Measurements from ENCODE around the gene PPFIA2.

DNA sequence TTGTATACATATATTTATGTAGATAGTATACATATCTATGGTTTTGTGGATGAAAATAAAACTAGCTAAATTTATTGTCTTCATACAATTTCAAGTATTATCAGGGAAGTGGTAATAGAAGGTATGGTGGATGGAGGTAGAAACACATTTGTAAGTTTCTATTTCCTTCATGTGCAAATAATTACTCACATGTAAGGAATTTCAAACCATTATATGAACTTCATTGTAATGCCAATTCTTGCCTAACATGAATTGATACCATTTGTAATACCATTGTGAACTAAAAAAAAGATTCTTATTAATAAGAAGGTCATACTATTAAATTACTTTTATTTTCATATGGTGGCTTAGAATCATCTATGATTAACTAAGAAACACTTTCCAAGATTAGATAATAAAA, 20.1 kb upstream of the PPFIA2 start:
- TF ChIP-seq, protein P1, sequence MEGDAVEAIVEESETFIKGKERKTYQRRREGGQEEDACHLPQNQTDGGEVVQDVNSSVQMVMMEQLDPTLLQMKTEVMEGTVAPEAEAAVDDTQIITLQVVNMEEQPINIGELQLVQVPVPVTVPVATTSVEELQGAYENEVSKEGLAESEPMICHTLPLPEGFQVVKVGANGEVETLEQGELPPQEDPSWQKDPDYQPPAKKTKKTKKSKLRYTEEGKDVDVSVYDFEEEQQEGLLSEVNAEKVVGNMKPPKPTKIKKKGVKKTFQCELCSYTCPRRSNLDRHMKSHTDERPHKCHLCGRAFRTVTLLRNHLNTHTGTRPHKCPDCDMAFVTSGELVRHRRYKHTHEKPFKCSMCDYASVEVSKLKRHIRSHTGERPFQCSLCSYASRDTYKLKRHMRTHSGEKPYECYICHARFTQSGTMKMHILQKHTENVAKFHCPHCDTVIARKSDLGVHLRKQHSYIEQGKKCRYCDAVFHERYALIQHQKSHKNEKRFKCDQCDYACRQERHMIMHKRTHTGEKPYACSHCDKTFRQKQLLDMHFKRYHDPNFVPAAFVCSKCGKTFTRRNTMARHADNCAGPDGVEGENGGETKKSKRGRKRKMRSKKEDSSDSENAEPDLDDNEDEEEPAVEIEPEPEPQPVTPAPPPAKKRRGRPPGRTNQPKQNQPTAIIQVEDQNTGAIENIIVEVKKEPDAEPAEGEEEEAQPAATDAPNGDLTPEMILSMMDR (conservative IDR thresholded peaks at IDR 0.05; ENCODE audit: low read depth, low read length), result no peak
- TF ChIP-seq EZH2 (IDR thresholded peaks at IDR 0.05; ENCODE audit: low read length, unreplicated experiment), result no peak

Measured in PC-3 (cell line).